Pancreas (tissue), 10 donors: ENCODE data around the gene SLC22A3. TPM values are rescaled to one million over a fixed set of nuclear protein-coding genes. Genes with fewer than 3 reads are reported as not detected.

Experiments
- ATAC-seq, 4 donors: fragments of 200-7000 bp; cut with Tn5 transposase; one replicate each; pipeline versions ENCODE4 v1.8.0 to v1.9.1; 2020; ENCODE audit warnings: mild to moderate bottlenecking in 4 of 4, moderate library complexity in 4 of 4
- DNase-seq, 6 donors: peaks; one replicate each; pipeline ENCODE4 v3.0.0-alpha.2; 2020
- FAIRE-seq: peaks from 2 replicates; lab custom pipeline; 2012; peaks lifted over from hg19 to GRCh38; lab: Jason Lieb, UNC
- H3K27ac ChIP-seq, 4 donors: fragments of 200-600 bp; sonication (generic); 1 replicate in 3 of 4; 2 replicates in 1 of 4; pipeline versions ENCODE4 v1.5.0 to v1.8.0; 2020
- H3K27me3 ChIP-seq, 4 donors: fragments of 200-600 bp; one replicate each; pipeline ENCODE4 v1.8.0; 2021
- H3K36me3 ChIP-seq, 3 donors: fragments of 200-600 bp; sonication (generic) in 1 of 3; one replicate each; pipeline versions ENCODE4 v1.5.0 to v1.8.0; 2020 to 2021
- H3K4me1 ChIP-seq, 3 donors: fragments of 200-600 bp; one replicate each; pipeline ENCODE4 v1.8.0; 2021
- H3K4me3 ChIP-seq, 4 donors: fragments of 200-600 bp; sonication (generic) in 2 of 4; one replicate each; pipeline versions ENCODE4 v1.5.0 to v1.8.0; 2020 to 2021
- H3K9me3 ChIP-seq, 4 donors: fragments of 200-600 bp; one replicate each; pipeline ENCODE4 v1.8.0; 2021
- WGBS, 2 donors: extraction: QIAGEN DNeasy Blood & Tissue Kit; methylation state at CpG; one replicate each; pipeline ENCODE4 v1.1.7; 2013; 5-methylcytosine and 5-hydroxymethylcytosine counted together
- intact Hi-C, 3 donors: fragments of 100-400 bp; cut with DNase I; formaldehyde crosslinking; loops; one replicate each; pipeline versions ENCODE4 v1.11.1 to v1.14.2; 2022
- polyA plus RNA-seq, 2 donors: library from polyadenylated mRNA; stranded (reverse); fragments of 200-250 nt; gene quantifications; one replicate each; pipeline ENCODE4 v1.2.3, GENCODE V29; 2013
- total RNA-seq, 6 donors: library from RNA; stranded (reverse); fragmentation: NEBNext Ultra II Directional in 4 of 6; extraction: Animal tissue kit (Norgen Biotek cat#: 25700) in 4 of 6; gene quantifications; one replicate each; pipeline versions ENCODE4 v1.2.1 to v1.2.4, GENCODE V29; 2021 to 2023
- TF ChIP-seq, protein P1 (sequence below), 4 donors: fragments of 200-600 bp; sonication (generic) in 3 of 4; IDR thresholded peaks; one replicate each; pipeline versions ENCODE4 v1.5.0 to v1.8.0; 2021; ENCODE audit warnings: antibody characterized with exemption in 4 of 4
- donor health status: healthy with polysubstance abuse.
- donor health status: DM: no; HTN: no; CAD: no; lungs with moderate emphysema.
- donor health status: DM: no; HTN: no; CAD: no.
- donor health status: control.
- donor health status: control.
- donor health status: Bipolar disorder and iron deficiency.
- donor health status: DM: yes; HTN: yes; CAD: no.
- donor health status: DM: no; HTN: no; CAD: no.
- donor health status: DM: no; HTN: no; CAD: no.
- donor health status: DM: yes; HTN: yes; CAD: no.

The SLC22A3 gene
- total and polyA plus RNA-seq, 8 donors: 0.04 to 5.3 (median 0.41) TPM

- Histone ChIP-seq H3K36me3 (no peaks in the 10 kb centered on the region), H3K27me3 (no peaks in the 10 kb centered on the region), H3K9me3 (no peaks in the 10 kb centered on the region), H3K4me3 (no peak overlapping the region), H3K4me1 (no peaks in the 10 kb centered on the region), H3K27ac (no peak overlapping the region)
- intact Hi-C loops: no loop called here
- FAIRE-seq (no peak), ATAC-seq (no peak), DNase-seq (no peak)
- TF ChIP-seq, protein P1, sequence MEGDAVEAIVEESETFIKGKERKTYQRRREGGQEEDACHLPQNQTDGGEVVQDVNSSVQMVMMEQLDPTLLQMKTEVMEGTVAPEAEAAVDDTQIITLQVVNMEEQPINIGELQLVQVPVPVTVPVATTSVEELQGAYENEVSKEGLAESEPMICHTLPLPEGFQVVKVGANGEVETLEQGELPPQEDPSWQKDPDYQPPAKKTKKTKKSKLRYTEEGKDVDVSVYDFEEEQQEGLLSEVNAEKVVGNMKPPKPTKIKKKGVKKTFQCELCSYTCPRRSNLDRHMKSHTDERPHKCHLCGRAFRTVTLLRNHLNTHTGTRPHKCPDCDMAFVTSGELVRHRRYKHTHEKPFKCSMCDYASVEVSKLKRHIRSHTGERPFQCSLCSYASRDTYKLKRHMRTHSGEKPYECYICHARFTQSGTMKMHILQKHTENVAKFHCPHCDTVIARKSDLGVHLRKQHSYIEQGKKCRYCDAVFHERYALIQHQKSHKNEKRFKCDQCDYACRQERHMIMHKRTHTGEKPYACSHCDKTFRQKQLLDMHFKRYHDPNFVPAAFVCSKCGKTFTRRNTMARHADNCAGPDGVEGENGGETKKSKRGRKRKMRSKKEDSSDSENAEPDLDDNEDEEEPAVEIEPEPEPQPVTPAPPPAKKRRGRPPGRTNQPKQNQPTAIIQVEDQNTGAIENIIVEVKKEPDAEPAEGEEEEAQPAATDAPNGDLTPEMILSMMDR (IDR thresholded peaks at IDR 0.05): no peak
- 82 to 86% methylated on average over 1 of the region's 1 CpG for WGBS, 2 donors
Measured at GRCh38 chr6:160315310-160315709, 32.9 kb upstream of the SLC22A3 start.

DNA sequence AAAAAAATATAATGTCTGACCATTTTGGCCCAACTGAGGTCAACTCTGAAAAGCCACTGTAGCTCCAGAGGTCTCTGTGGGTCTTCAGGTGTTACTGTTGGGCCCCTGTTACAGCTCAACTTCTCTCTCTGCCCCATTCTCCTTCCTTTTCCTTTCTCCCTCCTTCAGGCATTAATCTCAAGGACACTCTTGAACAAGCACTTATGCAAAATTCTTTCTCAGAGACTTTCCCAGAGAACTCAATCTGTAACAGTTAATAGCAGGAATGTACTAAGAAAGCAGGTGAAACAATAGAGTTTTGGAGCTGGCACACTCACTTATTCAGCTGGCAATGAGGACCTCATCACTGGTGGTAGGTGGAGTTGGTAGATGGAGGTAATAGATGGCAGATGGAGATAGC, 31.9 kb upstream of the SLC22A3 start:
- H3K4me1 ChIP-seq: no peaks in the 10 kb centered on the region
- H3K4me3 ChIP-seq: no peak overlapping the region
- H3K27me3 ChIP-seq: no peaks in the 10 kb centered on the region
- intact Hi-C loops: no loop called here
- no peak overlapping the region for H3K27ac ChIP-seq
- H3K36me3 ChIP-seq: no peaks in the 10 kb centered on the region
- H3K9me3 ChIP-seq: no peaks in the 10 kb centered on the region
- DNase-seq (no peak), FAIRE-seq (no peak), ATAC-seq (no peak)
- TF ChIP-seq, protein P1 (IDR thresholded peaks at IDR 0.05): no peak

- Histone ChIP-seq H3K4me3 (no peak overlapping the region), H3K9me3 (no peaks in the 10 kb centered on the region), H3K4me1 (no peaks in the 10 kb centered on the region), H3K36me3 (no peaks in the 10 kb centered on the region), H3K27me3 (no peaks in the 10 kb centered on the region), H3K27ac (no peak overlapping the region)
- 71 to 89% methylated on average over 1 of the region's 1 CpG for whole genome bisulfite sequencing, 2 donors
- intact Hi-C loops: no loop called here
- ATAC-seq: no peak
- TF ChIP-seq, protein P1 (IDR thresholded peaks at IDR 0.05): no peak
- DNase-seq: no peak
- no peak for FAIRE-seq
Measured at GRCh38 chr6:160319246-160319645, 28.9 kb upstream of the SLC22A3 start.

DNA sequence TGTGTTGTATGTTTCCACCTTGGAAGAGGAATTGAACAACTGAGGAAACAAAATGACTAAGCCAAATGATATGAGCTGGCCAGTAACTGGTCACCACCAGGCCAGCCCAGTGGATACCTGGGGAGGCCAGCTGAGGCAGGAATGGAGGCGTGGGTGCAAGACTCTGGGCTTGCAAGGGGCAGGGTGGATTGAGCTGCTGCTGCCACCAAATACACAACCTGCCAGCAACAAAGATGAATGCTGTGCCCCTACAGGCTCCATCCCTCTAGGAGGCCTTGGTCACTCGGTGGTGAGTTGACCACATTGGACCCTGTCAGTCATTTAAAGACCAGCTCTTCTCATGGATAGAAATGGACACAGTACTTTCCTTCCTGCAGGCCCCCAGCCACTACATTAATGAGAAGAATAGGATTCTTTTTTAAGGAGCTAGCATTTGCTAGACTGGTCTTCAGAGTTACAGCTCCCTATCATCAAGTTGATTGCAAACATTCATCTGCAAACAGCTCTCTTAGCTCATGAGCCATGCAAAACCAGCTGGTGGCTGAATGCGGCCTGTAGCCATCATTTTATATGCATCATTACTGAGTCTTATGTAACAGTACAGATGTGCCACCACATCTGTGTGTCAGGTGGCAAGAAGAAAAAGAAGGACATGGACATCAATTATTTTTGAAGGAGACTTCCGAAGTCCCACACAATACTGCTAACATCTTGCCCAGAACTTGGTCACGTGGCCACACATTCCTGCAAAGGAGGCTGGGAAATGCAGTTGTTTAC, 26.3 kb upstream of the SLC22A3 start:
- Histone ChIP-seq H3K27me3 (no peaks in the 10 kb centered on the region), H3K4me3 (no peak overlapping the region), H3K9me3 (no peaks in the 10 kb centered on the region), H3K27ac (no peak overlapping the region), H3K36me3 (no peaks in the 10 kb centered on the region), H3K4me1 (no peaks in the 10 kb centered on the region)
- intact Hi-C loops: no loop called here
- TF ChIP-seq, protein P1 (IDR thresholded peaks at IDR 0.05): no peak
- WGBS, 2 donors: 85 to 89% methylated on average over 5 of the region's 5 CpGs
- ATAC-seq: no peak
- no peak for FAIRE-seq
- no peak for DNase-seq

DNA sequence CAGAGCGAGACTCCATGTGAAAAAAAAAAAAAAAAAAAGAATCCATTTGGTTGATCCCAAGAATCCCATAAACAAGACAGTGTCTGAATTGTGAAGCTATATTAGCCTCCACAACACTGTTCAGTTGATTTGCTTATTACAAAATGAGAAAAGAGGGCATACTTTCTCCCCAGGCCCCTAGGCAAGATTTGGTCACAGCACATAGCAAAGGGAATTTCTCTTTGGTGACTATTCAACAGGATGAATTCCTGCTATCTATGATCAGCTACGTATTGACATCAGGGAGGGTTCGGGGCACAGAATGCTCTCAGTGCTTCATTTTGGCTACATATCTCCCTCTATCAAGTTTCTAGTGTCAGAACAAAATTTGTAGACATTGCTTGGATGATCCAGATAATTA, 20.2 kb upstream of the SLC22A3 start:
- DNase-seq (no peak), ATAC-seq (no peak), FAIRE-seq (no peak)
- Histone ChIP-seq H3K27ac (no peak overlapping the region), H3K4me1 (no peaks in the 10 kb centered on the region), H3K27me3 (no peaks in the 10 kb centered on the region), H3K36me3 (no peaks in the 10 kb centered on the region), H3K9me3 (no peaks in the 10 kb centered on the region), H3K4me3 (no peak overlapping the region)
- WGBS, 2 donors: 88 to 94% methylated on average over 3 of the region's 3 CpGs
- intact Hi-C loops: no loop called here
- TF ChIP-seq, protein P1 (IDR thresholded peaks at IDR 0.05): no peak
